ENCODE data around the gene MAN2B2. TPM values are rescaled to one million over a fixed set of nuclear protein-coding genes. Genes with fewer than 3 reads are reported as not detected.

The MAN2B2 gene
- total and polyA plus RNA-seq, 5 donors from 2014 or later, result 15.6 to 43.8 (median 23.1) TPM

DNA sequence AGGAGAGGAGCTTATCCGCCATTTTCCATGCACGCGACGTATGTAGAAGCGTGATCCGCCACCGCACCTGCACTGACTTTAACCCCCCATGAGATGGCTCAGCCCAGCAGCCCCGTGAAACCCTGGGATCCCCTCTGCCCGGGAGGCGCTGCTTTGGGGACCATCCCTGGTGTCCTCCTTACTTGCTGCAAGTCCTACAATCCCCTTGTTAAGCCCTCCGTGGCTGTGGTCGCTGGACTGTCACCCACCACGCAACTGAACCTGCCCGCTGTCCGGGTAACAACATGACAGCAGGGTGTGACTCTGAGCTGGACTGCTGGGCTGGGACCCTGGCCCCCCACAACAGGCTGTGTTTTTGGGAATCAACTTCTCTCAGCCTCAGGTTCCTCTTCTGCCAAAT lies 44.7 kb upstream of the MAN2B2 start:
- Histone ChIP-seq H3K4me1 (ENCODE audit: control insufficient read depth, insufficient read depth, low read length, poor library complexity, severe bottlenecking) (no peaks in the 10 kb centered on the region), H3K9me3 (ENCODE audit: control insufficient read depth in 2 of 2, low read length in 2 of 2) (no peaks in the 10 kb centered on the region), H3K27me3 (ENCODE audit: control insufficient read depth, insufficient read depth, low read length) (no peaks in the 10 kb centered on the region), H3K36me3 (ENCODE audit: control insufficient read depth, insufficient read depth, low read length) (no peaks in the 10 kb centered on the region), H3K27ac (ENCODE audit: insufficient read depth, low read length, poor library complexity, severe bottlenecking) (no peak overlapping the region), H3K4me3 (ENCODE audit: low read depth, low read length) (no peak overlapping the region)
- Mint-ChIP-seq H3K27ac (no peak overlapping the region), H3K27me3 (peaks cover 17% of the 10 kb centered on the region), H3K4me3 (no peak overlapping the region), H3K9me3 (no peaks in the 10 kb centered on the region), H3K4me1 (peaks cover 0 to 2% (median 0%) of the 10 kb centered on the region in 4 donors), H3K36me3 (no peaks in the 10 kb centered on the region)
- no peak for DNase-seq
- no peak for ATAC-seq (ENCODE audit: low read depth in 2 of 2)

- Histone ChIP-seq H3K4me3 (ENCODE audit: low read depth, low read length) (no peak overlapping the region), H3K36me3 (ENCODE audit: control insufficient read depth, insufficient read depth, low read length) (no peaks in the 10 kb centered on the region), H3K9me3 (ENCODE audit: control insufficient read depth in 2 of 2, low read length in 2 of 2) (no peaks in the 10 kb centered on the region), H3K27me3 (ENCODE audit: control insufficient read depth, insufficient read depth, low read length) (no peaks in the 10 kb centered on the region), H3K4me1 (ENCODE audit: control insufficient read depth, insufficient read depth, low read length, poor library complexity, severe bottlenecking) (no peaks in the 10 kb centered on the region), H3K27ac (ENCODE audit: insufficient read depth, low read length, poor library complexity, severe bottlenecking) (no peak overlapping the region)
- ATAC-seq (ENCODE audit: low read depth in 2 of 2) (no peak), DNase-seq (no peak)
- no peak overlapping the region for H3K4me3 Mint-ChIP-seq
- peaks cover 0 to 4% (median 0%) of the 10 kb centered on the region in 7 donors for H3K9me3 Mint-ChIP-seq
- no peak overlapping the region for H3K27ac Mint-ChIP-seq
- H3K27me3 Mint-ChIP-seq, result peaks cover 14% of the 10 kb centered on the region
- no peaks in the 10 kb centered on the region for H3K36me3 Mint-ChIP-seq
- H3K4me1 Mint-ChIP-seq, result peaks cover 0 to 2% (median 0%) of the 10 kb centered on the region in 4 donors
Observed at GRCh38 chr4:6530964-6531363, 44.0 kb upstream of the MAN2B2 start.

GRCh38 chr4:6532102-6532501 lies 42.9 kb upstream of the MAN2B2 start:
- no peak for ATAC-seq (ENCODE audit: low read depth in 2 of 2)
- Histone ChIP-seq H3K27me3 (ENCODE audit: control insufficient read depth, insufficient read depth, low read length) (no peaks in the 10 kb centered on the region), H3K4me1 (ENCODE audit: control insufficient read depth, insufficient read depth, low read length, poor library complexity, severe bottlenecking) (no peaks in the 10 kb centered on the region), H3K27ac (ENCODE audit: insufficient read depth, low read length, poor library complexity, severe bottlenecking) (no peak overlapping the region), H3K36me3 (ENCODE audit: control insufficient read depth, insufficient read depth, low read length) (no peaks in the 10 kb centered on the region), H3K4me3 (ENCODE audit: low read depth, low read length) (no peak overlapping the region), H3K9me3 (ENCODE audit: control insufficient read depth in 2 of 2, low read length in 2 of 2) (no peaks in the 10 kb centered on the region)
- Mint-ChIP-seq H3K9me3 (peaks cover 0 to 4% (median 0%) of the 10 kb centered on the region in 7 donors), H3K4me3 (no peak overlapping the region), H3K27me3 (peaks cover 6% of the 10 kb centered on the region), H3K4me1 (no peaks in the 10 kb centered on the region), H3K36me3 (no peaks in the 10 kb centered on the region), H3K27ac (no peak overlapping the region)
- DNase-seq, result no peak

GRCh38 chr4:6532658-6533057 lies 42.3 kb upstream of the MAN2B2 start:
- Mint-ChIP-seq H3K4me3 (no peak overlapping the region), H3K36me3 (no peaks in the 10 kb centered on the region), H3K27ac (no peak overlapping the region), H3K4me1 (no peaks in the 10 kb centered on the region), H3K27me3 (peaks cover 5% of the 10 kb centered on the region), H3K9me3 (peaks cover 0 to 4% (median 0%) of the 10 kb centered on the region in 7 donors)
- Histone ChIP-seq H3K9me3 (ENCODE audit: control insufficient read depth in 2 of 2, low read length in 2 of 2) (no peaks in the 10 kb centered on the region), H3K36me3 (ENCODE audit: control insufficient read depth, insufficient read depth, low read length) (no peaks in the 10 kb centered on the region), H3K27ac (ENCODE audit: insufficient read depth, low read length, poor library complexity, severe bottlenecking) (no peak overlapping the region), H3K4me3 (ENCODE audit: low read depth, low read length) (no peak overlapping the region), H3K4me1 (ENCODE audit: control insufficient read depth, insufficient read depth, low read length, poor library complexity, severe bottlenecking) (no peaks in the 10 kb centered on the region), H3K27me3 (ENCODE audit: control insufficient read depth, insufficient read depth, low read length) (no peaks in the 10 kb centered on the region)
- ATAC-seq (ENCODE audit: low read depth in 2 of 2) (no peak), DNase-seq (no peak)

DNA sequence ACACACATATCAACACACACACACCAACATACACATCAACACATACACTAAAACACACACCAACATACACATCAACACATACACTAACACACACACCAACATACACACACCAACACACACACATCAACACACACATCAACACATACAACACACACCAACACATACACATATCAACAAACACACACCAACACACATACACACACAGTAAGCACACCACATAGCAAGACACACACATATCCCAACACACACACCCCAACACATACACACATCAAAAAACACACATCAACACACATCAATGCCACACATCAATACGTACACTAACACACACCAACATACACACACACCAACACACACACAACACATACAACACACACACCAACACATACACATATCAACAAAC lies 40.9 kb upstream of the MAN2B2 start:
- Mint-ChIP-seq H3K27ac (no peak overlapping the region), H3K9me3 (peaks cover 0 to 4% (median 0%) of the 10 kb centered on the region in 7 donors), H3K4me1 (no peaks in the 10 kb centered on the region), H3K4me3 (no peak overlapping the region), H3K36me3 (no peaks in the 10 kb centered on the region), H3K27me3 (no peaks in the 10 kb centered on the region)
- H3K27ac ChIP-seq (ENCODE audit: insufficient read depth, low read length, poor library complexity, severe bottlenecking), result no peak overlapping the region
- DNase-seq (no peak), ATAC-seq (ENCODE audit: low read depth in 2 of 2) (no peak)
- H3K4me3 ChIP-seq (ENCODE audit: low read depth, low read length), result no peak overlapping the region
- H3K36me3 ChIP-seq (ENCODE audit: control insufficient read depth, insufficient read depth, low read length), result no peaks in the 10 kb centered on the region
- H3K9me3 ChIP-seq (ENCODE audit: control insufficient read depth in 2 of 2, low read length in 2 of 2), result no peaks in the 10 kb centered on the region
- H3K4me1 ChIP-seq (ENCODE audit: control insufficient read depth, insufficient read depth, low read length, poor library complexity, severe bottlenecking), result no peaks in the 10 kb centered on the region
- H3K27me3 ChIP-seq (ENCODE audit: control insufficient read depth, insufficient read depth, low read length), result no peaks in the 10 kb centered on the region

DNA sequence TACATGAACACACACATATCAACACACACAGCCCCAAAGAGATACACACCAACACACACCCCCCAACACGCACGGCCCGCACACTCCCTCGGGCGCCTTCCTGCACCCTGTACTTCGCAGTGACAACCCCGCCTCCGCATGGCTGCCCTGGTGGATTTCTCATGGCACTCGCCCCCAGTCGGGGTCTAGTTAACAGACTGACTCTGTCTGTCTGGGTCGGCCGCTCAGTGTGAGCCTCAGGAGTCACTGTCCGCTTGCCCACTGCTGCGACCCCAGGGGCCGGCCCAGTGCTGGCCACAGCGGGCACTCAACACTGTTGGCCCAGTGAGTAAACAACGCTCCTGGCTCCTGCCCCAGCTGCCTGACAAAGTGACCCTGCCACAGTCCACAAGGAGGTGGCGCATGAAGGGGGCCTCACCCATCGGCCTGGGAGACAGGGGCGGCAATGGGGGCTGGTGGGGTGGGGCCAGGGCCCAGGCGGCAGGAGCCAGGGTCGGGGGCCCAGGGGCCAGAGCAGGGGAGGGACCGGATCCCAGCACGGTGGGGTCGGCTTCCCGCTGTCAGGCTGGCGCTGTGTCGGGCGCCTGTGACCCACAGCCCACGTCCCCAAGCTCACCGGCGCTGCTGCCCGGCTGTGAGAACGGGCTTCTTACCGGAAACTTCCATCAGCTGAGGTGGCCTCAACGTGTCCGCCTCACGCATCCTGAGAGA lies 40.2 kb upstream of the MAN2B2 start:
- no peak overlapping the region for H3K27ac Mint-ChIP-seq
- H3K36me3 ChIP-seq (ENCODE audit: control insufficient read depth, insufficient read depth, low read length), result no peaks in the 10 kb centered on the region
- DNase-seq (no peak), ATAC-seq (ENCODE audit: low read depth in 2 of 2) (no peak)
- H3K27ac ChIP-seq (ENCODE audit: insufficient read depth, low read length, poor library complexity, severe bottlenecking), result no peak overlapping the region
- H3K9me3 Mint-ChIP-seq, result peaks cover 0 to 4% (median 0%) of the 10 kb centered on the region in 7 donors
- H3K4me3 Mint-ChIP-seq, result no peak overlapping the region
- H3K4me1 ChIP-seq (ENCODE audit: control insufficient read depth, insufficient read depth, low read length, poor library complexity, severe bottlenecking), result no peaks in the 10 kb centered on the region
- H3K27me3 ChIP-seq (ENCODE audit: control insufficient read depth, insufficient read depth, low read length), result no peaks in the 10 kb centered on the region
- no peaks in the 10 kb centered on the region for H3K36me3 Mint-ChIP-seq
- no peaks in the 10 kb centered on the region for H3K4me1 Mint-ChIP-seq
- no peak overlapping the region for H3K4me3 ChIP-seq (ENCODE audit: low read depth, low read length)
- no peaks in the 10 kb centered on the region for H3K27me3 Mint-ChIP-seq
- H3K9me3 ChIP-seq (ENCODE audit: control insufficient read depth in 2 of 2, low read length in 2 of 2), result no peaks in the 10 kb centered on the region

- no peak overlapping the region for H3K27ac Mint-ChIP-seq
- no peak for DNase-seq
- peaks cover 0 to 4% (median 2%) of the 10 kb centered on the region in 7 donors for H3K9me3 Mint-ChIP-seq
- no peak for ATAC-seq (ENCODE audit: low read depth in 2 of 2)
- no peaks in the 10 kb centered on the region for H3K9me3 ChIP-seq (ENCODE audit: control insufficient read depth in 2 of 2, low read length in 2 of 2)
- no peaks in the 10 kb centered on the region for H3K36me3 Mint-ChIP-seq
- H3K4me1 Mint-ChIP-seq, result no peaks in the 10 kb centered on the region
- no peaks in the 10 kb centered on the region for H3K27me3 Mint-ChIP-seq
- H3K27me3 ChIP-seq (ENCODE audit: control insufficient read depth, insufficient read depth, low read length), result no peaks in the 10 kb centered on the region
- no peaks in the 10 kb centered on the region for H3K36me3 ChIP-seq (ENCODE audit: control insufficient read depth, insufficient read depth, low read length)
- H3K4me3 Mint-ChIP-seq, result no peak overlapping the region
- no peak overlapping the region for H3K27ac ChIP-seq (ENCODE audit: insufficient read depth, low read length, poor library complexity, severe bottlenecking)
- H3K4me1 ChIP-seq (ENCODE audit: control insufficient read depth, insufficient read depth, low read length, poor library complexity, severe bottlenecking), result no peaks in the 10 kb centered on the region
- no peak overlapping the region for H3K4me3 ChIP-seq (ENCODE audit: low read depth, low read length)
Observed at GRCh38 chr4:6535329-6535692, 39.7 kb upstream of the MAN2B2 start.

- Mint-ChIP-seq H3K4me3 (no peak overlapping the region), H3K36me3 (no peaks in the 10 kb centered on the region), H3K4me1 (no peaks in the 10 kb centered on the region), H3K9me3 (peaks cover 0 to 6% (median 2%) of the 10 kb centered on the region in 7 donors), H3K27ac (no peak overlapping the region), H3K27me3 (no peaks in the 10 kb centered on the region)
- Histone ChIP-seq H3K9me3 (ENCODE audit: control insufficient read depth in 2 of 2, low read length in 2 of 2) (peaks cover 0 to under 1% of the 10 kb centered on the region in 2 experiments), H3K36me3 (ENCODE audit: control insufficient read depth, insufficient read depth, low read length) (no peaks in the 10 kb centered on the region), H3K27me3 (ENCODE audit: control insufficient read depth, insufficient read depth, low read length) (no peaks in the 10 kb centered on the region), H3K27ac (ENCODE audit: insufficient read depth, low read length, poor library complexity, severe bottlenecking) (no peak overlapping the region), H3K4me3 (ENCODE audit: low read depth, low read length) (no peak overlapping the region), H3K4me1 (ENCODE audit: control insufficient read depth, insufficient read depth, low read length, poor library complexity, severe bottlenecking) (no peaks in the 10 kb centered on the region)
- ATAC-seq (ENCODE audit: low read depth in 2 of 2) (no peak), DNase-seq (no peak)
Observed at GRCh38 chr4:6535706-6536105, 39.3 kb upstream of the MAN2B2 start.

Measured in CD4-positive, CD25-positive, alpha-beta regulatory T cell (primary cell).